Fibroblast of mammary gland (primary cell): ENCODE measurements around the gene RHBDF1.
"Not testable (repeated sequence)": the region's sequence is repeated elsewhere in the genome, so short reads cannot be mapped to it uniquely, and the experiment has no call there.

ENCODE experiments used
- DNase-seq: peaks from one replicate; pipeline ENCODE4 v3.0.0-alpha.2; 2010; ENCODE audit warnings: low read depth
- H3K4me3 ChIP-seq: 2 replicates; pipeline ENCODE4 v1.5.1; 2011; ENCODE audit warnings: low read depth, mild to moderate bottlenecking, low read length, moderate library complexity; ENCODE audit not compliant: control insufficient read depth
- CTCF ChIP-seq: conservative IDR thresholded peaks from 2 replicates; pipeline ENCODE4 v1.5.1; 2011; ENCODE audit warnings: low read depth, low read length, inconsistent platforms; ENCODE audit not compliant: control insufficient read depth, insufficient read depth

The RHBDF1 gene

GRCh38 chr16:54237-54581 is 18.2 kb downstream of the RHBDF1 start:
- DNase-seq, result no peak
- H3K4me3 ChIP-seq, result peak overlapping the region; percentile 72
- TF ChIP-seq CTCF, result no peak

GRCh38 chr16:53346-54236 is 18.8 kb downstream of the RHBDF1 start, which contains the start of the genes POLR3K and SNRNP25:
TSS of gene POLR3K (minus strand) at chr16:53608. CDS start at chr16:53586, 22 bp downstream.
TSS of gene SNRNP25 (plus strand) at chr16:53828. CDS start at chr16:54017, 189 bp downstream.
- DNase-seq, result peak; percentile 96
- H3K4me3 ChIP-seq, result peak within 1 kb of the TSS; percentile 86
- TF ChIP-seq CTCF, result no peak

- no peak for TF ChIP-seq CTCF
- no peak for DNase-seq
These were observed 21.5 kb downstream of the RHBDF1 start for GRCh38 chr16:50769-51591.

GRCh38 chr16:47234-47633 is 25.2 kb downstream of the RHBDF1 start:
- TF ChIP-seq CTCF, result no peak
- H3K4me3 ChIP-seq, result no peak overlapping the region
- DNase-seq, result no peak

More at GRCh38 chr16:50769-51591, 21.5 kb downstream of the RHBDF1 start:
- H3K4me3 ChIP-seq, result no peak overlapping the region

GRCh38 chr16:46510-46909 is 25.9 kb downstream of the RHBDF1 start:
- DNase-seq, result not testable (repeated sequence)

GRCh38 chr16:45454-45853 is 27.0 kb downstream of the RHBDF1 start:
- DNase-seq, result no peak
- H3K4me3 ChIP-seq, result no peak overlapping the region
- no peak for TF ChIP-seq CTCF

More at GRCh38 chr16:46510-46909, 25.9 kb downstream of the RHBDF1 start:
- not testable (repeated sequence) for H3K4me3 ChIP-seq

GRCh38 chr16:44655-45054 is 27.8 kb downstream of the RHBDF1 start:
- no peak overlapping the region for H3K4me3 ChIP-seq
- no peak for DNase-seq
- no peak for TF ChIP-seq CTCF
